HK-2 (cell line): ENCODE data around the gene ZNF516.

Source experiments
- DNase-seq: peaks from one replicate; pipeline ENCODE4 v3.0.0-alpha.2; 2018; ENCODE audit not compliant: unreplicated experiment

The ZNF516 gene

DNA sequence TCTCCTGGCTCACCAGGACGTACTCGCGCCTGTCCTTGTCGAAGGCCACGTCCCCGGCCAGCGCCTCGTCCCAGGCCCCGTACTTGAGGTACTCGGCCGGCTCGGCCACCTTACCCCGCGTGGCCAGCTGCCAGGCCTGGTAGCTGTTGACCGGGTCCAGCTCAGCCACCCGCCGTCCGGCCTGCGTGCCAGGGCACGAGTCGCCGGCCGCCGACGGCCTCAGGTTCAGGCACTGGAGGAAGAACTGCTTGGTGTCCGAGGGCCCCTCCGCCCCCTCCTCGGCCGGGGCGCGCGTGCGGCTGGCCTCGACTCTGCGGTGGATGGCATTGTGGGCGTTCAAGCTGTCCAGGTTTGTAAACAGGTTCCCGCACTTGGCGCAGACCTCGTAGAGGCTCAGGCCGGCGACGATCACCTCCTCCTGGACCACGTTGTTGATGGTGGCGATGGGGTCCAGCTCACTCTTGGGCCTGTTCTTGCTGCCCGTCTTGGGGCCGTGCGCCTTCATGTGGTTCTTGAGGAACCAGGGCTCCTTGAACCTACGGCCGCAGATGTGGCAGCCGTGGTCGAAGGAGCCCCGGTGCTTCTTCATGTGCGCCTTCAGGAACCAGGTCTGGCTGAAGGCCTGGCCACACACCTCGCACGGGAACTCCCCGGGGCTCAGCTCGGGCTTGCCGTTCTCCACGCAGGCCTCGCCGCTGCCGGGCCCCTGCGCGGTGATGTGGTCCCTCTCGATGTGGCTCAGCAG, 53.2 kb downstream of the ZNF516 start:
- DNase-seq = no peak

DNA sequence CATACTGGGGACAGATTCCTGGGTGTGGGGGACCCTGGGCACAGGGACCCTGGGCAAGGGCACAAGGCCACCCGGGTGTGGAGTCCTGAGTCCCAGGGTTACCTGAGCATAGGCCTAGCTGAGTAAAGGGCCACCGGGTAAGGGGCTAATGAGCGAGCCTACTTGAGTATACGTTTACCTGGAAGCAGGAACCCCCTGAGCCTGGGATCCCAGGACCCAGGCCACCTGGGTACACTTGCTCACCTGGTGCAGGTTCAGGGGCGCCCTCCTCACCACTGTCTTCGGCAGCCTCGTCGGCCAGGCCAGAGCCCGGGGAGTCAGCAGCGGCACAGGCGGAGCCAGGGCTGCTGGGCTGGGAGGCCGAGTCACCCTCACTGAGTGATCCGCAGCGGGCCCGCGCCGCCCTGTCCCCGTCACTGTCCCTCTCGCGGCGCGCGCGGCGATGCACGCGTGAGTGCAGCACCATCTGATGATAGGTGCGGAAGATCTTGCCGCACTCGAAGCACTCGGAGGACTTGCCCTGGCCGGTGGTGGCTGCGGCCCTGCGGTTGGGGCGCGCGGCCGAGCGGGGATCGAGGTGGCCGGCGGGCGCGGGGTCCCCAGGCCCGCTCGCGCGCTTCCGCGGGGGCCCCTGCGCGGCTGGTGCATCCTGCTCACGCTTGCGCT, 53.9 kb downstream of the ZNF516 start:
- DNase-seq = no peak

DNA sequence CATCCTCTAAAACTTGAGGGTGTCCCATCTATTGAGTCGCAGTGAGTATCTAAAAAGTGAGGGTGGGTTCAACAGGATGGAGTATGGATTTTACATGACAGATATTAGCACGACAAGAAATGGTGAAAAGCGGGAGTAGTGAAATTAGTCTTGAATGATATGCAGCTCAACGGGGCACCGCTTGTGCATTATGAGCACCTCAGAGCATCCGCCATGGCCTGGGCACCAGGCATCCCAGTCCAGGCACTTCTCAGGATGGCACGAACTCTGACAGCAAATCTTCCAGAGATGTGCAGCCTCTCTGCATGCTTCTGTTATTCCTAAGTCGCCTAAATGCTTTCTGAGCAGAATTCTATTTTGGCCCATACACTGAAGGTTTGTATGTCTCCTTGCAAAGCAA, 57.1 kb downstream of the ZNF516 start:
- no peak for DNase-seq

DNA sequence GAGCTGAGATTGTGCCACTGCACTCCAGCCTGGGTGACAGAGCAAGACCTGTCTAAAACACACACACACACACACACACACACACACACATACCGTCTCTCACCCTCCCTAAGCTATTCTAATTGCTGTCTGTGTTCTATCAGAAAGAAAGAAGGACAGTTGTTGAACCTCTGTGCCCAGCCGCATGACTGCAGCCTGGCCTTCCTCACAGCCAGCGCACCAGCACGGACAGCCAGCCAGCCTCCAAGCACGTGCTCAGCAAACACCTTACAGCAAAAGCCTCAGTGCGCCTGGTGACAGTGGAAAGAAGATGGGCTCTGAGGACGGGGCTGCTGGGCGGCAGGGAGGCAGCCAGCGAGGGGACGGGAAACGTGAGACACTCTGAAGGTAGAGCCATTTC, 58.0 kb downstream of the ZNF516 start:
- no peak for DNase-seq

DNA sequence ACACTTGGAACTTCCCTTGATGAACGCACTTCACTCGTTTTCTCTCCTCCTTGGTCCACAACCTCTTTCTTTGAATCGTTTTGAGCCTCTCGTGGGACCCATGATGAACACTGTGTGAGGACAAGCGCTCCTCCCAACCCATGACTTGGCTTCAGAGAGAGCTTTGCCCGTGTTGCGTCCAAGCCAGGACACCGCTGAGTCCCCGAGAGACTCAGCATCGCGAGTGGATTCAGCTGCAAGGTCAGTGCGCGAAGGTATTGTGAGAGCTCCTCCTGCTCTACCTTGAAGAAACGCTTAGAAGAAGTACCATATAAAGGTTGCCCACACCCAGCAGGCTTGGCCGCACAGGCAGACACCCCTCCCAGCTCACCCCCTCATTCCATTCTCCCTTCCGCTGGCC, 58.7 kb downstream of the ZNF516 start:
- no peak for DNase-seq

DNA sequence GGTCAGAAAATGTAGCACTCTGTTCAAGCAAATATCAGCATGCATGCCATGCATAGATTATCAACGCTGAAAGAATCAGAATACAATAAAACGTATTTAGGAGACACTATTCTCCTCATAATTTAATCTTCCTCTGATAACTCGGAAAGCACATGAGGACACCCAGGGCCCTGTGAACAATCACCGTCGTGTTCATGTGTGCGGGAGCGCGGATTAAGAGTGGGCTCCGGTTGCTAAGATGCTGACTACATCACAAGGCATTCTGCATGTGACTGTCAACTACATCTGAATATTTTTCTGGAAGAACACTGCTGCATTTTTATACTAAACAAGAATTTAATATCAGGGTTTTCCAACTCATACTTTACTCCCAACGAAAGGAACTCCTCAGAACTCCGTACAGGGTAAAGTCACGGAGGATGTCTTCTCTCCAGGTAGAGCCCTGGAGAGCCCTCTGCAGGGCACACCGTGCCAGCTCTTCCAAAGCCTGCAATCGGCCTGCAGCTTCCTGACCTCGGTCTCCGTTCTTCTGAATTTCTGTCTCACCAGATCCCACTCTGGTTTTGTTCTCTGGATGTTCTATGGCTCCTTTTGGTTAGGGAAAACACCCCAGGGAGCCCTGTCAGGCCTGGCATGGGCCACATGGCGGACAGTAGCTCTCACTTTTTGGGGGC, 59.6 kb downstream of the ZNF516 start:
- DNase-seq = no peak

DNA sequence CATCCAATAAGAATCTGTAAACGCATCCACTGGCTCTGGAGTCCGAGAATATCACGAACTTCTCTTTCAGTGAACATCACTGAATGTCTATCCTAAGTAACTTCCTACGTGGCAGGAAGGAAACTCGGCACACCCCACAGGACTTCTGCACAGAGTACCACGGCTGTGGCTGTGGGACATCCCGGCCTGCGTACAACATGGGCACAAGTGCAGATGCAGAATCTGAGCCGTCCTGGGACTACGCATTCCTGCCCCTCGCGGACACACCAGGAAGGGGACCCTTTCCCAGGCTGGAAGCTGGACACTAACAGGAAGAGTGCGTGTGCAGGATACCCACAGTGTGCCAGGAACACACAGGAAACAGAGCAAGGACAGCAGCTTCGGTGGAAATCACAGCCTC, 60.6 kb downstream of the ZNF516 start:
- no peak for DNase-seq

DNA sequence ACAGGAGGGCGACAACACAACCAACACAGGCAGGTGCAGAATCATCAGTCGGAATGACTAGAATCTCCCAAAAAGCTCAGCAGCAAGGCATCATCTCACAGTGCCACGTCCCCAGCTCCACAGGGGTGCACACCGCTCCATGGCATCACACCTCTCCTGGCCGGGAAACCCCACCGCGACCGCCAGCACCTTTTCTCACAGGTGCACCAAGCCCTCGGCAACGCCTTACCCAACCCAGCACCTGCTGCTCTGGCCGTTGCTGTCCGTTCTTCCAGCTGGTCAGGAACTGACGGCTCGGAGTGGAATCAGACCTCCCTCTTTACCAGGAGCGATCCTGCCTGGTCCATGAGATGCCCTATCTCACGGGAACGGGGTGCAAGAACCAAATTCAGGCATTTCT, 61.3 kb downstream of the ZNF516 start:
- DNase-seq = no peak

DNA sequence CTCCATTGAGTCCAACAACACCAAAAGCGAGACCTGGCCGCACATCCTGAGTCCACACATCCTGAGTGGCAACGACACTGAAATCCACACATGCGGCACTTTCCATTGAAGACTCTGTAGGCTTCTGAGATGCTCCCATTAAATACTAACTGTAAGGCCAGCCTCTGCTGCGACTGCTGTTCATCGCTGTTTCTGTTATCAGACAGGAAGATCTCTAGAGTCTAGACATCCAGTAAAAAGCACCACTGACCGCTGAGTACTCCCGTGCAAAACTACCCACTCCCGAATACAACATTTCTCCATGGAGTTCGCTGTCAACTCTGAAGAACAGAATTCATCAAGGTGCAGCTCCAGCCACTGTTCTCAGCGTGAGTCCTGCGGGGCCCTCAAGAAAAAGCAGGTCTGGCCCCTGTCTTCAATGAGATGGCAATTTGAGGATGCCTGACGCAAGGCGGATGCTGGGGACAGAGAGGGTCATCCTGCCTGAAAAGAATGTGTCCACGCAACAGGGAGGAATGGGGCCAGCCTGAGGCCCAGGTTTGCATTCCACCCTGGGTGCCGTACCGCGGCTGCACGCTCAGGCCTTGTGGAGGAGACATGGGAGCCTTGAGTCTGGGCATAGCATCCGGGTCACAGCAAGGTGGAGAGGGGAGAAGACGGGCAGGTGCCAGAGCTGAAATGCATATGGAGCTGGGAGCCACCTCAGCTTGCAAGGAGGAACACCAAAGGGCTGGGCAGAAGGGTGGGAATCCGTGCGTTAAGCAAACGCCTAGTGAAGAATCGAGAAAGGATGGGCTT, 61.9 kb downstream of the ZNF516 start:
- no peak for DNase-seq

DNA sequence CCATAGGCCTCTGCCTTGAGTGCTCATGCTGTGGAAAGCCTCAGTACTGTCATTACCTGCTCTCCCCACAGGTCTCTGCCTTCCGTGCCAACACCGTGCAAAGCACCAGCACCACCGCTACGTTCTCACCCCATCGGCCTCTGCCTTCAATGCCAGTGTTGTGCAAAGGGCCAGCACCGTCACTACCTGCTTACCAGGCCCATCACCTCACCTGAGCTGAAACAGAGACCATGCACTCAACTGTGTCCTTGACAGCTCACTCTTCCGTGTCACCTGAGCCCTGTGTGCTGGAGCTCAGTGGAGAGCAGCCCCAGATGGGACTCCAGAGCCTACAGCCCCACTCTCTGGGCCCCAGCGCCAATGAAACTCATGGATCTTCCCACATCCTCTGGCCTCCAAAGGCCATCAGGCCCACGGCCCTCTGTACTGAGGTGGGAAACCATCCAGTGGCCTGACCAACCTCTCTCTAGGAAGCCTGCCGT, 62.7 kb downstream of the ZNF516 start:
- DNase-seq = no peak

DNA sequence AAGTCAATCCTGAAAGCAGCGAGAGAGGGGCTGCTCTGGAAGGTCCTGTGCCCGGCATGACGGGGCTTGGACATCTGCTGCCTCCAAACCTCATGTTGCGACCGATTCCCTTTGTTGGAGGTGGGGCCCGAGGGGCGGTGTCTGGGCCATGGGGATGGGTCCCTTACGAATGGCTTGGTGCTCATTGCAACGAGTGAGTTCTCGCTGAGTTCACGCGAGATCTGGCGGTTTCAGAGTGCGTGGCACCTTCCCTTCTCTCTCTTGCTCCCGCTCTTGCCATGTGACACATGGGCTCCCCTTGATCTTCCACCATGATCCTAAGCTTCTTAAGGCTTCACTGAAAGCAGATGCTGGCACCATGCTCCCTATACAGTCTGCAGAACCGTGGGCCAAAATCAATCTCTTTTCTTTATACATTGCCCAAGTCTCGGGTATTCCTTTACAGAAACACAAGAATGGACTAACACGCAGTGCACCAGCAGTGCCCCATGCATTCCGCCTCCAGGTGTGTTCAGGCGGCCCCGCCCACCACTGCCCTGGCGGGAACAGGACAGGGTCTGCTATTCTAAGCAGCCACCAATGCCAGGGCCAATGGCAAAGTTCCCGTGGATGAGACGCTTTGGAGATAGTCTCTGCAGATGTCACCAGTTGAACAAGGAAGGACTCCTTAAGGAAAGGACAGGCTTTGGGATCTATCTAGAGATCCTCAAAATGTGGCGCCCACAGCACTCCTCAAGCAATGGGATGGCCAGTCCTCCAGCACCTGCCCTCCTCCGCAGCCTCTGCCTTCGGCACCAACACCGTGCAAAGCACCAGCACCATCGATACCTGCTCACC, 63.4 kb downstream of the ZNF516 start:
- no peak for DNase-seq

DNA sequence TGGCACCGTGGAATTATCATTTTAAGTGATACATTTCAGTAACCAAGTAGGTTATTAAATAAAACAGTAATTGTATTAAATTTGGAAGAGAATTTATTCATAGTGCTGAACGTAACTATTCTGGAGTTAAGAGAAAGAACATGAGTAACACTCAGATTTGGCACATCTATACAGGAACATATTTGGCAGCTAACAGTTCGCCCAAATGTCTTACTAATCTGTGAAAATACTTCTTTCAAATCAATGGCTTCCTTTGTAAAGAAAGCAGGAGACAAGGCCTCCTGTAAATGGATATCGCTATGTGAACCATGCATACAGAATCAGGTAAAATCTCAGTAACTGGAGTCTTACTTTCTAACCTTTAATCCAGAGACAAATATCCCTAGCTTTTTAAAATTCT, 64.4 kb downstream of the ZNF516 start:
- no peak for DNase-seq

DNA sequence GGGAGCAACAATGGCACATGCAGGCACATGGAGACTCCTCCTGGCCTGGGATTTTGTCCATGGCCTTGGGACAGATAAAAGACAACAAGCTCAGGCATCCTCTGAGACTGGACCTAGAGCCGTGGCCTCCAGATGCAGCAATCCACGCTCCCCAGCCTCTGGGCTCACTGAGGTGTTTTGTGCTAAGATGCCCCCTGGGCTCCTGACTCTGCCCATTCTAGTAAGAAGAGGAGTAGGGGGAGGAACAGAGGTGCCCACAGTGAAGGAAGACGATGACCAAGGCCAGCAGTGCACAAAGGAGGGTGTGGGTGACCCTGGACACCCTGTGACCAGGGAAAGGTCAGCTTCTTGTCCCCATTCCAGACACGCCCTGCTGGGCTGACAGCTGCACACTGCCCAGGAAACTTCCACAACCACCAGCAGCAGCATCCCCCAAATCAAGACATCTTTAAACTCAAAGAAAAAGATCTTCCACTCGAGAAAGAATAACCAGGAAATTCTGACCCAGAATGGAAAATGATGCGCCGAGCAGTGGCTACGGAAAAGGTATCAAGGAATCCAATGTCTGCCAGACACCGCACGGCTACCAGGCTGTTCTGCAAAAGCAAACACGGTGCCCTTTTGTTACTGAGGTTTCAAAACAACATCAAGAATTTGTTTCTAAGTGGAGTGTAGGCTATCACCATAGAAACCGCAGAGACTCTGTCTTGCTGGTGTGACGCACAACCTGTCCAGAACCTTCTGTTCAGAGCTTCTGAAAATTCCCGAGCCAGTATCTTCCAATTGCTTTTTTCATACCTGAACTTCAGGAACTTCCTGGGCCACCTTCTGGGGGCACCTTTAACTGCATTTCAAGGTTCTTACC, 65.5 kb downstream of the ZNF516 start:
- DNase-seq = no peak

DNA sequence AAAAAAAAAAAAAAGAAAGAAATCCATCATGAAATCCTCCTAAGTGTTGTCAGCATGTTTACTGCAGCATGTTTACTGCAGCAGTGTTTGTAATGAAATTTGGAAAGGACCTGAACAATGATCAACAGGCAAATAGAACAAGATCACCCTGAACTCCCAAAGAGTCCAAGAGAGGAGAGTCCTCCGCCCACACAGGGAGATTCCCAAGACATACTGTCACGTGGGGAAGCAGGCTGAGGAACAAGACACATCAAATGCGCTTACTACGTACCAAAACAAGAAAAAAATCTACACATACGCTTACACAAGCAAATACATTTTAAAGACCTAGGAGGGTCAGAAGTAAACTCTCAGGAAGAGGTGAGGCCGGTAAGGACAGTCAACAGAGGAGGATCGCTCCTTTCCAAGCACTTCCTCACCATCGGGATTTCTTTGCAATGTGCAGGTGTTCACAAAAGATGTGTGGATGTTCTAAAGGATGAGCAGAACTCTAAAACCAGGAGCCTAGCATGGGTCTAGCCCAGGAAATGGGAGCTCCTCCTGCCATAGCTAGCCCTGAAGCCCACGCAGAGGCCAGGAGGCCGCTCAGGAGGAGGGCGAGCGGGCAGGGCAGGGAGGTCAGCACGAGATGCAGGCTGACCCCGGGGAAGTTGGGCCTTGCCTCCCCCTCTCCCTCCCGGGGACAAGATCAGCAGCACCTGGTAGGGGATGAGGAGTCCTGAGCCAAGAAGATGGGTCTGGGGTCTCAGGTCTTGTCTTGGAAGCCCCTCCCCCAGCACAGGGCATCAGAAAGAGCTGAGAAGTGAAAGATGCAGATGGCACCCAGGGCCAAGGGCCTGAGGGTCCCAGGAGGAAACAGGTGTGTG, 66.4 kb downstream of the ZNF516 start:
- DNase-seq = no peak

DNA sequence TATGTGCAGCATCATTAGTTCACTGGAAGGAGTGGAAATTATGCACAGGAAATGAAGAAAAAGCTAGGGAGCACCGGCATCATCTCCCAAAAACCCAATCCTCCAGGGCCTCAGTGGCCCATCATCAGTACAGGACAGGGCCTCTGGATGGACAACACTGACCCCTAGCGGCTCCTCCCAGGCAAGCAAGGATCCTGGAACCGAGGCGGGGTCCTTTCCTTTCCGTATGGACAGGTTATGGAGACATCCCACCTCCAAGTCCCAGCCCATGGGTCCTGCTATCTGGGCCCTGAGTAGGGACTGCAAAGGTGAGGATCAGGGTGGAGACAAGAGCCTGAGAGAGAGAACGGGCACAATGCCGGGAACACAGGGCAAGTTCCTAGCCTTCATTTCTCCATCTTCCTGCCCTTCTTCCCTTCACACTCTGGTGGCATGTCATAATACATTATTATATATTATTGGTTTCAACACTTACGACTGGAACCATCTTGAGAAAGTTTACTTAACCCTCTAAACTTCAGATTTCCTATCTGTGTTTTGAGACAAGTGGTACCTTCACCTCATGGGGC, 68.2 kb downstream of the ZNF516 start:
- no peak for DNase-seq

DNA sequence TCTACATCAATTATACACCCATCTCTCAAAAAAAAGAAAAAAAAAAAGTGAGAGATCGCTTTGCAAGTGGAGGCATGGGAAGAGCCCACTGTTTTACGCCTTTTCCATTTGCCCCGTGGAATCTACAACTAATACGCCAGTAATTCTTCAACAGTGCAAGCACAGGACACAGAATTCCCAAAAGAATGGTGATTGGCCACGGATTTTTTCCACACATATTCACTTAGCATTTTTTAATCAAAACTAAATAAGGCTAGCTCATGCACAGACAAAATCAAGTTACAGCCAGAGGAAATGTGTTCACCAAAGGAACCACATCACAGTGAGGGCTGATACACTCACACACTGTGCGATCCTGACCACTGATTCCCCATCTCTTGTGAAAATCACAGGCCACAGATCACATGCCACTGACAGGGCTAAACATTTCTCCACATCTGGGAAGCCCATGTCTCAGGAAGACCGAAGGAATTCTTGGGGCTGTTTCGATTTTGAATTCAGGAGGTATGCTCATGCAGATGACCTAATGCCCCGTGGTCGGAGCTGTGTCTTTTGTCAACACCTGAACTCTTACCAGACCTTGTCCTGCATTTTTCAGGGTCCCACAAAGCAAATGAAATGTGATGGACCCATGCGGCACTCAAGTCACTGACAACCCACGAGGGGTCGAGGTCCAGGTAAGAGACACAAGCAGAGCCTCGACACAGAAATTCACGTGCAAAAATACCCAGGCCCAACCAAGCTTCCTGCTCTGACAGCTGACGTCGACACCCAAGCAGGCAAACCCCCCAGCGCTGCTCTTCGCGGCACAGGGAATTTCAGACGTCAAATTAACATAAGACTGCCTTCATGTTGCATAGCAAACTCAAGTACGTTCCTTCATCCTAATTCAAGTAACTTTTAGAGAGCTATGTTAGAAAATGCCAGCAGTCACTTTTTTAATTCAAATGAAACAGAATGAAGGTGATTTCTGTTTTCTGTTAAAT, 69.6 kb downstream of the ZNF516 start:
- no peak for DNase-seq

DNA sequence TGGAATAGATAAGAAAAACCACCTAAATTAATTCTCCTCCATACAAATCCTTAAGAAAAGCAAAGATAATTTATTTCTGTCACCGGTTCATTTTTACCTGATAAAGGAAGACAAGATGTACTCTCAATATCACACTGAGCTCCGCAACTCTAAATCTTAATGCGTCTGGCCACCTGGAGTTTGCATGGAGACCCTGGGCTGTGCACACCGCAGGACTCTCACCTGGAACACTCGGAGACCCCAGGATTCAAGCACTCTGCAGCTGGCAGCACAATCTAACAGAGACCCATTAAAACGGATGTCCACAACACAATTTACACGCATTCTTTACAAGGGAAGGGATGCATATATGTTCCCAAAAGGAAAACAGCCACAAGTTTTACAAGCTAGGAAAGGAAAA, 72.2 kb downstream of the ZNF516 start:
- DNase-seq = no peak

DNA sequence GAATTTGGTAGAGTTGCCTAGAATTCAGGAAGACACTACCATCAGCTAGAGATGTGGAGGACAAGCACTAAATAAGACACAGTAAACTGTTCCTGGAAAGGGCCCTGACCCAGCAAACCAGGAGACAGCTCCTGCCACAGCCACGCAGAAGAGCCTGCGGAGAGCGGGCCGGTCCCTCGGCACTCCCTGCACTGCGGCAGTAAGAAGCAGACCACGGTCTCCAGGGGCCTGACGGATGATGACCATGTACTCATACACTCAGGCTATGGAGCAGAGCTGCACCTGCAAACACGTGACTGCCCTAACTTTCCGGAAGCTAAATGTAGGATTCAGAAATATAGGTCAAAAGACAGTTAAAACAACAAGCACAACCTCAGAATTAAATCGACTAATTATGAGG, 72.9 kb downstream of the ZNF516 start:
- no peak for DNase-seq
